Peyer's patch (tissue), 4 donors: ENCODE measurements around the gene C17orf50. TPM values are rescaled to one million over a fixed set of nuclear protein-coding genes. Genes with fewer than 3 reads are reported as not detected.

ENCODE experiments used
- DNase-seq, 3 donors: peaks; one replicate each; pipeline ENCODE4 v3.0.0-alpha.2; 2017 to 2019
- H3K27ac ChIP-seq, 4 donors: fragments of 200-600 bp; sonication (generic); one replicate each; pipeline ENCODE4 v1.5.1; 2016 to 2019
- H3K27me3 ChIP-seq, 2 donors: fragments of 200-600 bp; sonication (generic); one replicate each; pipeline ENCODE4 v1.5.1; 2019
- H3K36me3 ChIP-seq, 3 donors: fragments of 200-600 bp; sonication (generic); one replicate each; pipeline ENCODE4 v1.5.1; 2016 to 2019
- H3K4me1 ChIP-seq, 4 donors: fragments of 200-600 bp; sonication (generic); one replicate each; pipeline ENCODE4 v1.5.1; 2016 to 2019
- H3K4me3 ChIP-seq, 4 donors: fragments of 200-600 bp; sonication (generic); 1 replicate in 3 of 4; 2 replicates in 1 of 4; pipeline ENCODE4 v1.5.1; 2016 to 2019; ENCODE audit warnings: mild to moderate bottlenecking in 1 of 4
- H3K9me3 ChIP-seq, 4 donors: fragments of 200-600 bp; sonication (generic); one replicate each; pipeline ENCODE4 v1.5.1; 2016 to 2019; ENCODE audit warnings: mild to moderate bottlenecking in 1 of 4
- POLR2A ChIP-seq, 2 donors: fragments of 450-650 bp; IDR thresholded peaks; one replicate each; pipeline ENCODE4 v1.5.1; 2017; ENCODE audit warnings: antibody characterized with exemption in 2 of 2, mild to moderate bottlenecking in 2 of 2, moderate library complexity in 2 of 2
- total RNA-seq, 4 donors: library from RNA; depleted of rRNA; stranded (reverse); fragments of >200 nt; gene quantifications; one replicate each; pipeline ENCODE4 v1.1.0, GENCODE V29; 2016
- TF ChIP-seq, protein P1 (sequence below), 6 experiments: fragments of 450-650 bp in 4 of 6; fragments of 200-600 bp in 2 of 6; sonication (generic) in 1 of 6; IDR thresholded peaks; one replicate each; pipeline ENCODE4 v1.5.1; 2017 to 2019; ENCODE audit warnings: antibody characterized with exemption in 6 of 6, mild to moderate bottlenecking in 3 of 6, moderate library complexity in 1 of 6

Gene C17orf50
- total RNA-seq, 4 donors from 2014 or later: not detected

DNA sequence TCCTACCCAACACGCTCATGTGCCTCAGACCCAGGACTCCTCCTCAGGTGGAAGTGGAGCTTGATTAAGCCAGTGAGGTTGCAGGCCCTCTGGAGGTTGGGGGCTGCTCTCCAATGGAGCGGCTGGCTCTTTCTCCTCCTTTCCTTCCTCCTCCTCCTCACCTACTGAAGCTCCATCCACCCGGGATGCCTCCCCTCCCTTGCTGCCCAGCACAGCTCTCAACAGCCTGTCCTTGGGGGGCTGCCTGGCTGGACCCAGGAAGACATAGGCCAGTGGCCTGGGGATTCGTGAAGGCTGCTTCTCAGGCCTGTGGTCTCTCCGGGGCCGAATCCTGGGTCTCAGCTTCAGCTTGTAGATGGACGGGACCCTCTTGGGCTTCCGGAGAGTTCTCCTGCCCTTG is 15.9 kb upstream of the C17orf50 start:
- TF ChIP-seq POLR2A (IDR thresholded peaks at IDR 0.05): no peak
- TF ChIP-seq, protein P1, sequence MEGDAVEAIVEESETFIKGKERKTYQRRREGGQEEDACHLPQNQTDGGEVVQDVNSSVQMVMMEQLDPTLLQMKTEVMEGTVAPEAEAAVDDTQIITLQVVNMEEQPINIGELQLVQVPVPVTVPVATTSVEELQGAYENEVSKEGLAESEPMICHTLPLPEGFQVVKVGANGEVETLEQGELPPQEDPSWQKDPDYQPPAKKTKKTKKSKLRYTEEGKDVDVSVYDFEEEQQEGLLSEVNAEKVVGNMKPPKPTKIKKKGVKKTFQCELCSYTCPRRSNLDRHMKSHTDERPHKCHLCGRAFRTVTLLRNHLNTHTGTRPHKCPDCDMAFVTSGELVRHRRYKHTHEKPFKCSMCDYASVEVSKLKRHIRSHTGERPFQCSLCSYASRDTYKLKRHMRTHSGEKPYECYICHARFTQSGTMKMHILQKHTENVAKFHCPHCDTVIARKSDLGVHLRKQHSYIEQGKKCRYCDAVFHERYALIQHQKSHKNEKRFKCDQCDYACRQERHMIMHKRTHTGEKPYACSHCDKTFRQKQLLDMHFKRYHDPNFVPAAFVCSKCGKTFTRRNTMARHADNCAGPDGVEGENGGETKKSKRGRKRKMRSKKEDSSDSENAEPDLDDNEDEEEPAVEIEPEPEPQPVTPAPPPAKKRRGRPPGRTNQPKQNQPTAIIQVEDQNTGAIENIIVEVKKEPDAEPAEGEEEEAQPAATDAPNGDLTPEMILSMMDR (IDR thresholded peaks at IDR 0.05): no peak
- Histone ChIP-seq H3K9me3 (no peaks in the 10 kb centered on the region), H3K36me3 (no peaks in the 10 kb centered on the region), H3K4me1 (peaks cover 0 to 25% (median under 1%) of the 10 kb centered on the region in 4 donors), H3K27ac (no peak overlapping the region), H3K27me3 (peaks cover 0 to 11% of the 10 kb centered on the region in 2 donors), H3K4me3 (no peak overlapping the region)
- peak in 1 of 3 donors; percentile 27 for DNase-seq

DNA sequence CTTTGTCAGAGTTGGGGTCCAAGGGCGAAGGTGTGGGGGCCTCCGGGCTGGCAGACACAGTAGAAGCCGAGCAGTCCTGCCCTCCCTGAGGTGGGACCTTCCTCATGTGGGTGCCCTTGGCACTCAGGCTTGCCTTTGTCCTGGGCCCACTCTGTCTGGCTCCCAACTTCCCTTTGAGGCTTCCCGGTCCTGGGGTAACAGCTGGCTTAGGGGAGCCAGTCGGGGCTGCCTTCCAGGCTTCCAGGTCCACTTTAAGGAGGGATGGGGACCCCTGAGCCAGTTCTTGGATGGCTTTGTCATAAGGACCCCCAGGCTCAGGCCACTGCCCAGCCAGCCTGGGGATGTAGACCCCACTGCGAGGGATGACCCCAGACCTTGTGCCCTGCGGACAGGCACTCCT is 15.4 kb upstream of the C17orf50 start:
- Histone ChIP-seq H3K27ac (no peak overlapping the region), H3K9me3 (no peaks in the 10 kb centered on the region), H3K36me3 (no peaks in the 10 kb centered on the region), H3K4me1 (peaks cover 0 to 28% (median 2%) of the 10 kb centered on the region in 4 donors), H3K27me3 (peaks cover 0 to 14% of the 10 kb centered on the region in 2 donors), H3K4me3 (no peak overlapping the region)
- TF ChIP-seq POLR2A (IDR thresholded peaks at IDR 0.05): no peak
- TF ChIP-seq, protein P1 (IDR thresholded peaks at IDR 0.05): no peak
- no peak for DNase-seq

DNA sequence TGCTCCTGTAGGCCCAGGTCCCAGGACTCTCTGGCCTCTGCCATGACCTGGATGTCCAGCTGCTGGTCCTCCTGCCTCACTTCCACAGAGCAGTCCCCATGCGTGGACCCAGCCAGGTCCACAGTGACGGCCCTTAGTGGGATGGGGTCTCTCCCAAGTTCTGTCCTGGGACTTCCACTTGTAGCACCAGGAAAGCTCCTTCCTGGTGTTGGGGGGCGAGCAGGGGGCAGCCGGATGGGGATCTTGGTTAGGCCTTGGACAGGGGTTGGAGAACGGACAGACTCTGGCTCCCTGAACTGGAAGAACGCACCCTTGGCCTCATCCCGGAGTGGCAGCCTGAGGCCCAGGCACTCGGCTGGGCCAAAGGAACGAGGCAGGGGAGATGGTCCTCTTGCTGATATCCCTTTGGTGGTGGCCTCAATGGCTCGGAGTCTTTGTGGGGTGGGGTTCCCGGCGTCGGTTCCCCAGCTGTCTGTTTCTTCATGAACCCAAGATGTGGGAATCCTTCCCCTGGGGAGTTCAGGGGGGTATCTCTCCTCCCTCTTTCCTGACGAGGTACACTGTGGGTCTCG is 14.9 kb upstream of the C17orf50 start:
- Histone ChIP-seq H3K27ac (no peak overlapping the region), H3K4me3 (no peak overlapping the region), H3K4me1 (peaks cover 0 to 28% (median 2%) of the 10 kb centered on the region in 4 donors), H3K9me3 (no peaks in the 10 kb centered on the region), H3K27me3 (peaks cover 0 to 13% of the 10 kb centered on the region in 2 donors), H3K36me3 (no peaks in the 10 kb centered on the region)
- DNase-seq: no peak
- TF ChIP-seq POLR2A (IDR thresholded peaks at IDR 0.05): no peak
- TF ChIP-seq, protein P1 (IDR thresholded peaks at IDR 0.05): no peak

DNA sequence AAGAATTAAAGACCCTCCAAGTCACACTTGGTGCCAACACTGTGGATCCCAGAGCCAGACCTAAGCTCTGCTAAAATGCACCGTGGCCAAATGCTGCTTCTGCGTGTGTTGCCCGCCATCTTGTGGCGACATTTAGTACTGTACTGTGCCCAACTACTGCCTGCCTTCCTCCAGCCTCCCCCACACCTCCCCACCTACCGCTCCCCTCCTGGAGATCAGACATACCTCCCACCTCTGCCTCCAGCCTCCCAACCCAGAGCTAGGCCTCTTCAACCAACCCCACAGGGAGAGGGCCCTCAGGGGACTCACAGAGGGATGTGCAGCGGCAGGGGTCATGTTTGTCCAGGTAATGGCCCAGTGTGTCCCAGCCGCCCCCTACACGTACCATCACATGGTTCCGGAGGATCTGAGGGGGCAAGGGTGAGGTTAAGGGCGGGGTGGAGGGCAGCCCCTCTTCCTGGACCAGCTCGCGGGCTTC is 13.1 kb upstream of the C17orf50 start:
- H3K9me3 ChIP-seq: no peaks in the 10 kb centered on the region
- peak; percentile 76 to 91 (median 79) for DNase-seq
- no peak overlapping the region for H3K4me3 ChIP-seq
- H3K27ac ChIP-seq: no peak overlapping the region
- H3K4me1 ChIP-seq: peaks cover 0 to 20% (median 2%) of the 10 kb centered on the region in 4 donors
- no peak for TF ChIP-seq POLR2A (IDR thresholded peaks at IDR 0.05)
- TF ChIP-seq, protein P1 (IDR thresholded peaks at IDR 0.05): peak; percentile 74 to 93 (median 90)
- H3K27me3 ChIP-seq: peaks cover 0 to 4% of the 10 kb centered on the region in 2 donors
- H3K36me3 ChIP-seq: no peaks in the 10 kb centered on the region

DNA sequence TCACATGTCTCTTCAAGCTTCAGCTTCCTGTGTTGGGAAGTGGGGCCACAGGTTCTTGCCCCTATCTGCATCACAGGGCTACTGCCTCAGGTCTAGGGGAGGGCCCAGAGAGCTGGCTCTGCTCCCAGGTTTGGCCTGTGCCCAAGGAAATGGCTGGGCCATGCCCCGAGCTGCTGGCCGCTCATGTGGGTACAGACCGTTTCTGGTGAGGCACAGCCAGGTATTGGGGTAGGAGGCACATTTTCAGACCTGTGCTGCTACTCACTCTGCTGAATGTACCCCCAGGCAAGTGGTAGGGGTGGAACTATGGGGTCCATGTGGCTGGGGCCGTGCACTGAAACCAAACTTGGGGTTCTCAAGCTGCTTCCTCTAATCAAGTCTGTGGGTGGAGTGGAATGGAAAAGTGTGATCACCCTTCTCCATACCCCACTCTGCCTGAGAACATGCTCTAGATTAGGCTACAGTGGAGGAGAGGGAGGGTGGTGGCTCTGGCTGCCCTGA is 12.3 kb upstream of the C17orf50 start:
- H3K36me3 ChIP-seq: no peaks in the 10 kb centered on the region
- H3K4me1 ChIP-seq: peaks cover 0 to 20% (median 2%) of the 10 kb centered on the region in 4 donors
- no peak for DNase-seq
- peaks cover 0 to 4% of the 10 kb centered on the region in 2 donors for H3K27me3 ChIP-seq
- H3K4me3 ChIP-seq: no peak overlapping the region
- H3K27ac ChIP-seq: no peak overlapping the region
- no peak for TF ChIP-seq POLR2A (IDR thresholded peaks at IDR 0.05)
- TF ChIP-seq, protein P1 (IDR thresholded peaks at IDR 0.05): no peak
- H3K9me3 ChIP-seq: no peaks in the 10 kb centered on the region
